ENCODE data around the gene HABP2.

The HABP2 gene

GRCh38 chr10:113518816-113519591 lies 33.8 kb upstream of the HABP2 start:
- Histone ChIP-seq H4K20me1 (ENCODE audit: insufficient read depth, low read length) (peaks cover 7% of the 10 kb centered on the region), H3K4me2 (ENCODE audit: insufficient read depth, low read length) (no peak overlapping the region), H3K4me3 (ENCODE audit: low read depth in 1 of 2, low read length in 2 of 2) (no peak overlapping the region), H3K9me3 (ENCODE audit: insufficient read depth, low read length, severe bottlenecking) (no peaks in the 10 kb centered on the region), H3K27me3 (ENCODE audit: insufficient read depth, low read length, poor library complexity) (peaks cover 18% of the 10 kb centered on the region), H3K79me2 (ENCODE audit: insufficient read depth, low read length) (no peaks in the 10 kb centered on the region), H3K9ac (ENCODE audit: low read depth, low read length) (no peak overlapping the region), H3K36me3 (ENCODE audit: insufficient read depth, low read length) (no peaks in the 10 kb centered on the region), H3K4me1 (ENCODE audit: insufficient read depth, low read length) (no peaks in the 10 kb centered on the region), H2AFZ (ENCODE audit: low read depth, low read length) (no peak overlapping the region), H3K27ac (ENCODE audit: low read length) (no peak overlapping the region)
- no peak for TF ChIP-seq CTCF (IDR thresholded peaks at IDR 0.05; ENCODE audit: borderline replicate concordance, extremely low read depth, low read length, poor library complexity, severe bottlenecking)
- TF ChIP-seq EZH2 (IDR thresholded peaks at IDR 0.05; ENCODE audit: borderline replicate concordance, low read depth, low read length, severe bottlenecking): no peak
- ATAC-seq (ENCODE audit: insufficient read depth, low read depth) (no peak), DNase-seq (no peak)

- no peak overlapping the region for H3K27ac ChIP-seq (ENCODE audit: low read length)
- no peak for ATAC-seq (ENCODE audit: insufficient read depth, low read depth)
- no peak for DNase-seq
Measured at GRCh38 chr10:113519681-113520115, 33.2 kb upstream of the HABP2 start.

GRCh38 chr10:113520261-113520660 lies 32.6 kb upstream of the HABP2 start:
- H4K20me1 ChIP-seq (ENCODE audit: insufficient read depth, low read length): peaks cover 5% of the 10 kb centered on the region
- no peak overlapping the region for H3K4me2 ChIP-seq (ENCODE audit: insufficient read depth, low read length)
- H3K4me3 ChIP-seq (ENCODE audit: low read depth in 1 of 2, low read length in 2 of 2): no peak overlapping the region
- TF ChIP-seq EZH2 (IDR thresholded peaks at IDR 0.05; ENCODE audit: borderline replicate concordance, low read depth, low read length, severe bottlenecking) (no peak), CTCF (IDR thresholded peaks at IDR 0.05; ENCODE audit: borderline replicate concordance, extremely low read depth, low read length, poor library complexity, severe bottlenecking) (no peak)
- no peak overlapping the region for H2AFZ ChIP-seq (ENCODE audit: low read depth, low read length)
- H3K27me3 ChIP-seq (ENCODE audit: insufficient read depth, low read length, poor library complexity): peaks cover 12% of the 10 kb centered on the region
- H3K36me3 ChIP-seq (ENCODE audit: insufficient read depth, low read length): no peaks in the 10 kb centered on the region
- H3K9me3 ChIP-seq (ENCODE audit: insufficient read depth, low read length, severe bottlenecking): no peaks in the 10 kb centered on the region
- no peaks in the 10 kb centered on the region for H3K4me1 ChIP-seq (ENCODE audit: insufficient read depth, low read length)
- no peaks in the 10 kb centered on the region for H3K79me2 ChIP-seq (ENCODE audit: insufficient read depth, low read length)
- no peak overlapping the region for H3K9ac ChIP-seq (ENCODE audit: low read depth, low read length)
- DNase-seq (no peak), ATAC-seq (ENCODE audit: insufficient read depth, low read depth) (no peak)
- H3K27ac ChIP-seq (ENCODE audit: low read length): no peak overlapping the region

More at GRCh38 chr10:113519681-113520115, 33.2 kb upstream of the HABP2 start:
- TF ChIP-seq CTCF (IDR thresholded peaks at IDR 0.05; ENCODE audit: borderline replicate concordance, extremely low read depth, low read length, poor library complexity, severe bottlenecking) (no peak), EZH2 (IDR thresholded peaks at IDR 0.05; ENCODE audit: borderline replicate concordance, low read depth, low read length, severe bottlenecking) (no peak)
- H3K27me3 ChIP-seq (ENCODE audit: insufficient read depth, low read length, poor library complexity): peaks cover 17% of the 10 kb centered on the region
- peaks cover 7% of the 10 kb centered on the region for H4K20me1 ChIP-seq (ENCODE audit: insufficient read depth, low read length)
- H3K4me3 ChIP-seq (ENCODE audit: low read depth in 1 of 2, low read length in 2 of 2): no peak overlapping the region
- H3K4me2 ChIP-seq (ENCODE audit: insufficient read depth, low read length): no peak overlapping the region
- no peaks in the 10 kb centered on the region for H3K36me3 ChIP-seq (ENCODE audit: insufficient read depth, low read length)
- H3K9me3 ChIP-seq (ENCODE audit: insufficient read depth, low read length, severe bottlenecking): no peaks in the 10 kb centered on the region
- H3K9ac ChIP-seq (ENCODE audit: low read depth, low read length): no peak overlapping the region
- H2AFZ ChIP-seq (ENCODE audit: low read depth, low read length): no peak overlapping the region
- H3K4me1 ChIP-seq (ENCODE audit: insufficient read depth, low read length): no peaks in the 10 kb centered on the region
- H3K79me2 ChIP-seq (ENCODE audit: insufficient read depth, low read length): no peaks in the 10 kb centered on the region

All from DND-41 (cell line).